Measurements from ENCODE around the gene PDSS2.

DNA sequence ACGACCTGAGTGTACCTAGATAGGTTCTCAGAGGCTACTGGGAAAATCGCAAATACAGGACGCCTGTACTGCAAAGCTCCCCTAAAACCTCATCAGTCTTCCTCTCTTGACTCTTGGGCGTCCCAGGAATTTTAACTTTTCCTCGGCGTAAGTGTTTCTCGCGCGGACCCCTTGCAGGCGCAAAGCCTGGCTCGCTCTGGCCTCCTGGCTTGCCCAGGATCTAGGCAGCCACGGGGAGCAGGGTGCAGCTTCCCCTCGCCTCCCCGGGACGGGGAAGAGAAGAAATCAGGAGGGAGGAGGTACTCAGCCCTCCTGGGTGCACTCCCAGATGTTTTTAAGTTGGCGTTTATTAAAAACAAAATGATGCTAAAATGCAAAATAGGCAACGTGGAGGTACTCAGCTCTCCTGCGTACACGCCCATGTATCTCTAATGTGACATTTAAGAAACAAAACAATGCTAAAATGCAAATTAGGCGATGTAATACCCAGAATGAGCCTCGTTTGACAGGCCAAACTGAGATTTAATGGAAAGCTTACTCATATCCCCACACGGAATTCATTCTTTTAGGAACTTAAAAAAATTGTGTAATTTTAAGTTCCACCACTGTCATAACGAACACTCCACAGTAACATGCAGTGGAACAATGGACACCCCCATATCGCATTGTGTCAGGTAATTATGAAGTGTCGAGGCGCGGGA, 29.0 kb upstream of the PDSS2 start:
- TF ChIP-seq, protein P1, sequence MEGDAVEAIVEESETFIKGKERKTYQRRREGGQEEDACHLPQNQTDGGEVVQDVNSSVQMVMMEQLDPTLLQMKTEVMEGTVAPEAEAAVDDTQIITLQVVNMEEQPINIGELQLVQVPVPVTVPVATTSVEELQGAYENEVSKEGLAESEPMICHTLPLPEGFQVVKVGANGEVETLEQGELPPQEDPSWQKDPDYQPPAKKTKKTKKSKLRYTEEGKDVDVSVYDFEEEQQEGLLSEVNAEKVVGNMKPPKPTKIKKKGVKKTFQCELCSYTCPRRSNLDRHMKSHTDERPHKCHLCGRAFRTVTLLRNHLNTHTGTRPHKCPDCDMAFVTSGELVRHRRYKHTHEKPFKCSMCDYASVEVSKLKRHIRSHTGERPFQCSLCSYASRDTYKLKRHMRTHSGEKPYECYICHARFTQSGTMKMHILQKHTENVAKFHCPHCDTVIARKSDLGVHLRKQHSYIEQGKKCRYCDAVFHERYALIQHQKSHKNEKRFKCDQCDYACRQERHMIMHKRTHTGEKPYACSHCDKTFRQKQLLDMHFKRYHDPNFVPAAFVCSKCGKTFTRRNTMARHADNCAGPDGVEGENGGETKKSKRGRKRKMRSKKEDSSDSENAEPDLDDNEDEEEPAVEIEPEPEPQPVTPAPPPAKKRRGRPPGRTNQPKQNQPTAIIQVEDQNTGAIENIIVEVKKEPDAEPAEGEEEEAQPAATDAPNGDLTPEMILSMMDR (conservative IDR thresholded peaks at IDR 0.05; ENCODE audit: low read length) = no peak
- no peak for TF ChIP-seq EZH2phosphoT487 (IDR thresholded peaks at IDR 0.05; ENCODE audit: borderline replicate concordance)
